Endothelial cell of umbilical vein (primary cell): ENCODE data around the gene INCENP.

Experiments used
- EZH2 ChIP-seq: IDR thresholded peaks from 2 replicates; pipeline ENCODE4 v1.6.1; 2012; ENCODE audit warnings: borderline replicate concordance, low read depth, mild to moderate bottlenecking, moderate library complexity, low read length, inconsistent platforms; ENCODE audit not compliant: severe bottlenecking
- POLR2A ChIP-seq: IDR thresholded peaks from 2 replicates; pipeline ENCODE4 v1.6.1; 2012; ENCODE audit warnings: low read depth, mild to moderate bottlenecking, control low read depth, low read length
- POLR2AphosphoS5 ChIP-seq: IDR thresholded peaks from 2 replicates; pipeline ENCODE4 v1.6.1; 2012; ENCODE audit warnings: low read depth, mild to moderate bottlenecking, control low read depth, low read length, moderate library complexity; ENCODE audit not compliant: insufficient read depth
- TF ChIP-seq, protein P1 (sequence below), 2 donors: IDR thresholded peaks; 1 replicate in 1 of 2; 2 replicates in 1 of 2; pipeline ENCODE4 v1.5.1; 2011; ENCODE audit warnings: low read length in 2 of 2, mild to moderate bottlenecking in 2 of 2, moderate library complexity in 2 of 2, control low read depth in 1 of 2, inconsistent platforms in 1 of 2, low read depth in 1 of 2; ENCODE audit not compliant: insufficient read depth in 1 of 2; ENCODE audit errors: extremely low read depth in 1 of 2

DNA sequence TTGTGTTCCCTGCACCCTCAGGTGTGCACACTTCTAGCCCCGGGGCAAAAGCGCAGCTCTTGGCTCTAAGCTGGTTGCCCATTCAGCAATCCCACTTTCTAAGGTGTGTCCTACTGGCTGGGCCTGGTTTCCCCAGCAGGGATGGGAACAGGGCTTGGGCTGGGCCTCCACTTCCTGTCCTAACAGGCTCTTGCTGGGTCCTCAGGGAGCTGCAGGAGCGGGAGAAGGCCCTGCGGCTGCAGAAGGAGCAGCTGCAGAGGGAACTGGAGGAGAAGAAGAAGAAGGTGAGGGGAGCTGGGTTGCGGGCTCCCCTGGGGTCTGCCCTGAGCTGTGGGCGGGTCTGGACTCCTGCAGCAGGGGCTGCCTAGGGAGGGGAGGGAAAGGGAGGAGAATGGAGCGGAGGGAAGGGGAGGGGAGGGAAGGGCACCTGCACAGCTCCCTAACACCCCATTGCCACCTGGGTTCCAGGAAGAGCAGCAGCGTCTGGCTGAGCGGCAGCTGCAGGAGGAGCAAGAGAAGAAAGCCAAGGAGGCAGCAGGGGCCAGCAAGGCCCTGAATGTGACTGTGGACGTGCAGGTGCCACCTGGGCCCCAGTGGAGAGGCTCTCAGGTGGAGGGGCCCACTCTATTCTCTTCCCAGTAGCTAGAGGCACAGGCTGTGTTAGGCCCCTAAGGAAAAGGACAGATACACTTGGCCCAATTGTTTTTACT lies 24.6 kb downstream of the INCENP start:
- TF ChIP-seq POLR2A (no peak), EZH2 (no peak), POLR2AphosphoS5 (no peak)
- TF ChIP-seq, protein P1, sequence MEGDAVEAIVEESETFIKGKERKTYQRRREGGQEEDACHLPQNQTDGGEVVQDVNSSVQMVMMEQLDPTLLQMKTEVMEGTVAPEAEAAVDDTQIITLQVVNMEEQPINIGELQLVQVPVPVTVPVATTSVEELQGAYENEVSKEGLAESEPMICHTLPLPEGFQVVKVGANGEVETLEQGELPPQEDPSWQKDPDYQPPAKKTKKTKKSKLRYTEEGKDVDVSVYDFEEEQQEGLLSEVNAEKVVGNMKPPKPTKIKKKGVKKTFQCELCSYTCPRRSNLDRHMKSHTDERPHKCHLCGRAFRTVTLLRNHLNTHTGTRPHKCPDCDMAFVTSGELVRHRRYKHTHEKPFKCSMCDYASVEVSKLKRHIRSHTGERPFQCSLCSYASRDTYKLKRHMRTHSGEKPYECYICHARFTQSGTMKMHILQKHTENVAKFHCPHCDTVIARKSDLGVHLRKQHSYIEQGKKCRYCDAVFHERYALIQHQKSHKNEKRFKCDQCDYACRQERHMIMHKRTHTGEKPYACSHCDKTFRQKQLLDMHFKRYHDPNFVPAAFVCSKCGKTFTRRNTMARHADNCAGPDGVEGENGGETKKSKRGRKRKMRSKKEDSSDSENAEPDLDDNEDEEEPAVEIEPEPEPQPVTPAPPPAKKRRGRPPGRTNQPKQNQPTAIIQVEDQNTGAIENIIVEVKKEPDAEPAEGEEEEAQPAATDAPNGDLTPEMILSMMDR (IDR thresholded peaks at IDR 0.05; ENCODE audit: extremely low read depth in 1 of 2, insufficient read depth in 1 of 2, low read depth in 1 of 2, low read length in 2 of 2): no peak
